HepG2 (cell line): ENCODE results near the gene EIF1. TPM values are rescaled to one million over a fixed set of nuclear protein-coding genes. Genes with fewer than 3 reads are reported as not detected.
A peak's percentile ranks its signal among the peaks of the same experiment; 100 is the strongest.

Experiments used
- E2F1 ChIP-seq: sonication (generic); formaldehyde crosslinking; IDR thresholded peaks from 2 replicates; pipeline ENCODE4 v1.5.0; 2020; ENCODE audit warnings: missing genetic modification reagents
- ERF ChIP-seq: IDR thresholded peaks from 2 replicates; pipeline ENCODE4 v1.6.1; 2018; ENCODE audit warnings: missing biosample characterization, missing genetic modification reagents
- FOSL1 ChIP-seq: sonication (generic); formaldehyde crosslinking; IDR thresholded peaks from 2 replicates; pipeline ENCODE4 v1.9.0; 2021; ENCODE audit warnings: missing genetic modification reagents, borderline replicate concordance
- GPBP1L1 ChIP-seq: sonication (generic); formaldehyde crosslinking; IDR thresholded peaks from 2 replicates; pipeline ENCODE4 v1.5.0; 2020; ENCODE audit warnings: mild to moderate bottlenecking, missing genetic modification reagents
- HOXA7 ChIP-seq: sonication (generic); formaldehyde crosslinking; IDR thresholded peaks from 2 replicates; pipeline ENCODE4 v1.8.1; 2022; ENCODE audit warnings: mild to moderate bottlenecking, missing genetic modification reagents, moderate library complexity
- JARID2 ChIP-seq: sonication (generic); formaldehyde crosslinking; IDR thresholded peaks from 2 replicates; pipeline ENCODE4 v1.8.1; 2023; ENCODE audit warnings: missing genetic modification reagents, inconsistent platforms; ENCODE audit not compliant: insufficient replicate concordance
- MAFF ChIP-seq: IDR thresholded peaks from 2 replicates; pipeline ENCODE4 v1.6.1; 2011; ENCODE audit warnings: low read depth, low read length, improper control_type of control experiment
- MTERF4 ChIP-seq: sonication (generic); formaldehyde crosslinking; IDR thresholded peaks from 2 replicates; pipeline ENCODE4 v1.8.0; 2023; ENCODE audit warnings: mild to moderate bottlenecking, missing genetic modification reagents
- NFKB2 ChIP-seq: sonication (generic); formaldehyde crosslinking; IDR thresholded peaks from 2 replicates; pipeline ENCODE4 v1.4.0; 2020; ENCODE audit warnings: missing genetic modification reagents, borderline replicate concordance
- TBL1XR1 ChIP-seq: fragments of 150-350 bp; IDR thresholded peaks from 2 replicates; pipeline ENCODE4 v1.6.1; 2014; ENCODE audit warnings: borderline replicate concordance, low read length; ENCODE audit not compliant: partially characterized antibody
- ZNF280B ChIP-seq: sonication (generic); formaldehyde crosslinking; IDR thresholded peaks from 2 replicates; pipeline ENCODE4 v1.5.0; 2020; ENCODE audit warnings: missing genetic modification reagents, mild to moderate bottlenecking, borderline replicate concordance
- ZNF33A ChIP-seq: sonication (generic); formaldehyde crosslinking; IDR thresholded peaks from 2 replicates; pipeline ENCODE4 v1.5.1; 2020; ENCODE audit warnings: missing genetic modification reagents, mild to moderate bottlenecking, moderate library complexity, borderline replicate concordance
- ZNF33B ChIP-seq: sonication (generic); formaldehyde crosslinking; IDR thresholded peaks from 2 replicates; pipeline ENCODE4 v1.5.1; 2020; ENCODE audit warnings: mild to moderate bottlenecking, missing genetic modification reagents
- ZNF749 ChIP-seq: sonication (generic); formaldehyde crosslinking; IDR thresholded peaks from 2 replicates; pipeline ENCODE4 v1.8.0; 2022; ENCODE audit warnings: mild to moderate bottlenecking, missing genetic modification reagents, moderate library complexity, borderline replicate concordance
- ZNF800 ChIP-seq: sonication (generic); formaldehyde crosslinking; IDR thresholded peaks from 2 replicates; pipeline ENCODE4 v1.4.0; 2020; ENCODE audit warnings: missing genetic modification reagents
- ZNF839 ChIP-seq: sonication (generic); formaldehyde crosslinking; IDR thresholded peaks from 2 replicates; pipeline ENCODE4 v1.4.0; 2020; ENCODE audit warnings: missing genetic modification reagents, mild to moderate bottlenecking, borderline replicate concordance
- polyA plus RNA-seq, 8 experiments: library from polyadenylated mRNA; depleted of rRNA in 3 of 8; stranded (reverse) in 7 of 8; unstranded in 1 of 8; fragments of >200 nt; fragmentation: Illumina TruSeq in 4 of 8; extraction: Trizol in 4 of 8; gene quantifications; 2 replicates each; pipeline versions ENCODE4 v1.2.1 to v1.2.3, GENCODE V29; 2011 to 2016; ENCODE audit warnings: low read depth in 4 of 8, missing spikeins in 1 of 8, mixed read lengths in 1 of 8; ENCODE audit not compliant: insufficient read depth in 1 of 8
- total RNA-seq, 5 experiments: library from RNA; depleted of rRNA; stranded (reverse); fragments of >200 nt; fragmentation: Illumina TruSeq; extraction: Trizol; gene quantifications; 2 replicates each; pipeline ENCODE4 v1.2.3, GENCODE V29; 2016; ENCODE audit warnings: low read depth in 1 of 5
- TF ChIP-seq, protein P1 (sequence below): sonication (generic); formaldehyde crosslinking; IDR thresholded peaks from 2 replicates; pipeline ENCODE4 v1.4.0; 2020; ENCODE audit warnings: mild to moderate bottlenecking, low read depth, missing genetic modification reagents

Gene EIF1
- total and polyA plus RNA-seq, 2 of the 13 experiments (the other 11 are each of a cell fraction or from before 2014, with no cell fraction given), result 147 to 517 TPM

DNA sequence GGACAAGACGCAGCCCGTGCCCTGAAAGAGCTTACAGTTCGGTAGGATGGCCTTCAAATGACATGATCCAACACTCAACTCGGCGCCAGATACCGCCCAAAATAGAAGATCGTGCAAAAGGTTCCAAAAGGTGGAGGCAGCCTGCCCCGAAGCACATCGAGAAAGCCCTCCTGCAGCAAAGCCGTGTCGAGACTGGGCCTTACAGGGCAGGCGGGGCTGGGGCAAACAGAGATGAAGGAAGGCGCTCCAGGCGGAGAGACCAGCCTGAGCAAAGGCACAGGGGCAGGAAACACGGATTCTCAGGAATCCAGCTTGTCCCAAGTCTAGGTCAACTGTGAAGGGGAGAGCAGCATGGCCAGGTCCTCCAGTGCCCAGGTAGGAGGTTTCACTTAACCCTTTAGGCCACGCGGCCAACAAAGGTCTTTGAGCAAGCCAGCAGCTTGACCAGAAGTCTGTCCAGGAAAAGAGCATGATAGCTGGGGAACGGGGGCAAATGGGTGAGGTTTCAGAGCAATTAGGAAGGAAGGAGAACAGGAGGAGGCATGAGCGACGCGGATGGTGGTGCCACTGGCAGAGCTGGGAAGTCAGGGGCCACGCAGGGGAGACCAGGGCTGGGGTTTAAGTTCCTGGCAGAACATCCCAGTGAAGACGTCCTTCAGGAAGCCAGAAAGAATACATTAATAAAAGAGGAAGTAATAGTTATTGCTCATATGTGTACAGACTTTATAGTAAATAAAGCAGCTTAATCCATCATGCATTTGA lies 21.2 kb upstream of the EIF1 start (continued):
- TF ChIP-seq, protein P1, sequence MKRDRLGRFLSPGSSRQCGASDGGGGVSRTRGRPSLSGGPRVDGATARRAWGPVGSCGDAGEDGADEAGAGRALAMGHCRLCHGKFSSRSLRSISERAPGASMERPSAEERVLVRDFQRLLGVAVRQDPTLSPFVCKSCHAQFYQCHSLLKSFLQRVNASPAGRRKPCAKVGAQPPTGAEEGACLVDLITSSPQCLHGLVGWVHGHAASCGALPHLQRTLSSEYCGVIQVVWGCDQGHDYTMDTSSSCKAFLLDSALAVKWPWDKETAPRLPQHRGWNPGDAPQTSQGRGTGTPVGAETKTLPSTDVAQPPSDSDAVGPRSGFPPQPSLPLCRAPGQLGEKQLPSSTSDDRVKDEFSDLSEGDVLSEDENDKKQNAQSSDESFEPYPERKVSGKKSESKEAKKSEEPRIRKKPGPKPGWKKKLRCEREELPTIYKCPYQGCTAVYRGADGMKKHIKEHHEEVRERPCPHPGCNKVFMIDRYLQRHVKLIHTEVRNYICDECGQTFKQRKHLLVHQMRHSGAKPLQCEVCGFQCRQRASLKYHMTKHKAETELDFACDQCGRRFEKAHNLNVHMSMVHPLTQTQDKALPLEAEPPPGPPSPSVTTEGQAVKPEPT (CRISPR knock-in tag), result no peak
- no peak for TF ChIP-seq GPBP1L1 (CRISPR knock-in tag)
- TF ChIP-seq MTERF4 (CRISPR knock-in tag), result no peak
- TF ChIP-seq ZNF839, result no peak
- no peak for TF ChIP-seq ZNF33B (CRISPR knock-in tag)
- TF ChIP-seq ZNF800, result no peak
- TF ChIP-seq ZNF280B (CRISPR knock-in tag), result 0 out of 2 replicates have a peak, but pooled peaks have one; percentile 7
- TF ChIP-seq ZNF749, result no peak
- no peak for TF ChIP-seq FOSL1 (CRISPR knock-in tag)
- TF ChIP-seq HOXA7 (CRISPR knock-in tag), result no peak
- no peak; the same call in 1 of the 2 replicates for TF ChIP-seq E2F1 (CRISPR knock-in tag)
- TF ChIP-seq NFKB2 (CRISPR knock-in tag), result peak; percentile 86; the same call in 1 of the 2 replicates
- no peak for TF ChIP-seq JARID2
- TF ChIP-seq MAFF, result no peak
- TF ChIP-seq TBL1XR1, result no peak
- no peak for TF ChIP-seq ERF (CRISPR knock-in tag)
- no peak for TF ChIP-seq ZNF33A (CRISPR knock-in tag)
